T-helper 2 cell treated with Interferon-gamma antibody and Interleukin-4, amounts not matched to agents 5 μg/mL and 100 μg/mL, for 36 hours (primary cell): ENCODE results near the gene CHRM5.

ENCODE experiments used
- DNase-seq: peaks from one replicate; pipeline ENCODE4 v3.0.0; 2021; ENCODE audit warnings: low spot score
- H3K27ac Mint-ChIP-seq: one replicate; pipeline ENCODE4 v1.8.0; 2021; ENCODE audit warnings: mild to moderate bottlenecking, mixed read lengths
- H3K27me3 Mint-ChIP-seq: one replicate; pipeline ENCODE4 v1.8.0; 2021; ENCODE audit warnings: low read depth, mixed read lengths
- H3K36me3 Mint-ChIP-seq: one replicate; pipeline ENCODE4 v1.8.0; 2021; ENCODE audit warnings: low read depth, mixed read lengths
- H3K4me1 Mint-ChIP-seq: one replicate; pipeline ENCODE4 v1.8.0; 2021; ENCODE audit warnings: low read depth, mixed read lengths
- H3K4me3 Mint-ChIP-seq: one replicate; pipeline ENCODE4 v1.8.0; 2022; ENCODE audit warnings: mild to moderate bottlenecking, moderate library complexity, mixed read lengths
- H3K9me3 Mint-ChIP-seq: one replicate; pipeline ENCODE4 v1.8.0; 2021; ENCODE audit warnings: mixed read lengths

Gene CHRM5, protein sequence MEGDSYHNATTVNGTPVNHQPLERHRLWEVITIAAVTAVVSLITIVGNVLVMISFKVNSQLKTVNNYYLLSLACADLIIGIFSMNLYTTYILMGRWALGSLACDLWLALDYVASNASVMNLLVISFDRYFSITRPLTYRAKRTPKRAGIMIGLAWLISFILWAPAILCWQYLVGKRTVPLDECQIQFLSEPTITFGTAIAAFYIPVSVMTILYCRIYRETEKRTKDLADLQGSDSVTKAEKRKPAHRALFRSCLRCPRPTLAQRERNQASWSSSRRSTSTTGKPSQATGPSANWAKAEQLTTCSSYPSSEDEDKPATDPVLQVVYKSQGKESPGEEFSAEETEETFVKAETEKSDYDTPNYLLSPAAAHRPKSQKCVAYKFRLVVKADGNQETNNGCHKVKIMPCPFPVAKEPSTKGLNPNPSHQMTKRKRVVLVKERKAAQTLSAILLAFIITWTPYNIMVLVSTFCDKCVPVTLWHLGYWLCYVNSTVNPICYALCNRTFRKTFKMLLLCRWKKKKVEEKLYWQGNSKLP

DNA sequence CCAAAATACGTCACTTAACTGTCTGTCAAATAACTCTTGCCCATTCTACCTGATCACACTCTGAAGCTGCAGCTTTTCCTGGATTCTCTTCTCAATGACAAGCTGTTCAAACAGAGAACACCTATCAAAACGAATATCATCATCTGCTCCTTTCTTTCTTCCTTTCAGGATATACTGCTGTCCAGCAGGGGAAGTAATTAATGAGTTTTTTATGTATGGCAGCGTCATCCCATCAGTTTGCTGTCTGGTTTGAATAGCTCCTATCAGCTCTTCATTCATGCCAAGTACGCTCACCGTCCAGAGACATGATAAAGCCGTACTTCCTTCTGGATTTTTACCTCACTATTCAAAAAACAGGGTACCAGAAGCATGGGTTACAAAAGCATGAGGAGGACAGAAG lies at the start of gene CHRM5:
Gene CHRM5, plus strand, starts transcription at position 274 of the 400 bp plus-strand sequence. CDS start 94,221 bp downstream, outside the sequence.
- Mint-ChIP-seq H3K27ac (no peak within 1 kb of the TSS), H3K4me1 (no peaks in the 10 kb centered on the region), H3K4me3 (no peak within 1 kb of the TSS)

DNA sequence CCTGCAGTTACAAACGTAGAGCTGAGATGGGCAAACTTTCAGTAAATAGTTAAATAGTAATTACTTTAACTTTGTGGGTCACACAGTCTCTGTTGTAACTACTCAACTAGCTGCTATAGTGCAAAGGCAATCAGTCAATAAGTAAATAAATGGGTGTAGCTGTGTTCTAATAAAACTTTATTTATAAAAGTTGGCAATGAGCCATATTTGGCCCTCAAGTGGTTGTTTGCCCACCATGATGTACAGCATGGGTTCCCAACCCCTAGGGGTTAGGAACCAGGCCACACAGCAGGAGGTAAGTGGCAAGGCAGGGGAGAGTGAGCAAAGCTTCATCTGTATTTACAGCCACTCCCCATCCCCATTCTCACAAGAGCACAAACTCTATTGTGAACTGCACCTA lies 44.9 kb upstream of the CHRM5 start:
- no peak overlapping the region for H3K27ac Mint-ChIP-seq
- no peaks in the 10 kb centered on the region for H3K9me3 Mint-ChIP-seq
- H3K36me3 Mint-ChIP-seq, result no peaks in the 10 kb centered on the region
- no peak overlapping the region for H3K4me3 Mint-ChIP-seq
- no peak for DNase-seq
- H3K27me3 Mint-ChIP-seq, result no peaks in the 10 kb centered on the region
- no peaks in the 10 kb centered on the region for H3K4me1 Mint-ChIP-seq

More for the DNA sequence above, at the start of gene CHRM5:
- no peak for DNase-seq
- Mint-ChIP-seq H3K36me3 (no peaks in the 10 kb centered on the region), H3K9me3 (no peaks in the 10 kb centered on the region), H3K27me3 (peaks cover 4% of the 10 kb centered on the region)

DNA sequence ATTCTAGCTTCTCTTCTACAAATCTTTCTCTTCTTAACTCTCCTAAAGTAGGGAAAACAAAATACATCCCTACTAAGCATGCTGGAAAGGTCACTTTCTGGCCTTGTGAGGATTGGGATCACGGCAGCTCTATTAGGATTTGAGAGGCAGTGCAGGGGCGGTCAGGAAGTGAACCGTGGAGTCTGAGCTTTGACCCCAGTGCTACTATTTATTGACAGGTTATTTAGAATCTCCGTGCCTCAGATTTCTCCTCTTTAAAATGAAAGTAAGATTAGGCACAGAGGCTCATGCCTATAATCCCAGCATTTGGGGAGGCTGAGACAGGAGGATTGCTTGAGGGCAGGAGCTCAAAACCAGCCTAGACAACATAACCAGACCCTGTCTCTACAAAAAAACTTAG lies 42.0 kb upstream of the CHRM5 start:
- Mint-ChIP-seq H3K36me3 (no peaks in the 10 kb centered on the region), H3K9me3 (no peaks in the 10 kb centered on the region), H3K27ac (no peak overlapping the region), H3K27me3 (no peaks in the 10 kb centered on the region), H3K4me3 (no peak overlapping the region), H3K4me1 (no peaks in the 10 kb centered on the region)
- DNase-seq, result no peak

DNA sequence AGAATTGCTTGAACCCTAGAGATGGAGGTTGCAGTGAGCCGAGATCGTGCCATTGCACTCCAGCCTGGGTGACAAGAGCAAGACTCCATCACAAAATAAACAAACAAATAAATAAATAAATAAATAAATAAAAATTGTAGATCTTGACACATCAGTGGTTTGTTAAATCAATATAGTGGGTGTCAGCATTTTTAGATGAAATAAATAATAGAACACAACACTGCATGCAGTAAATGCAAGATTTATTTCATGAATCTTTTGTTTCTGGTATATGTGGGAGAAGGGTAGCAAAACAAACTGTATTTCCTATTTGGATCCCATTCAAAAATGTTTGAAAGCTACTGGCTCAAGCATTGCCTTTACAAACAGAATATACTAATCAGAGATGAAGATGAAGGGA lies 35.6 kb upstream of the CHRM5 start:
- Mint-ChIP-seq H3K27ac (no peak overlapping the region), H3K27me3 (no peaks in the 10 kb centered on the region), H3K36me3 (no peaks in the 10 kb centered on the region), H3K9me3 (no peaks in the 10 kb centered on the region), H3K4me3 (no peak overlapping the region), H3K4me1 (no peaks in the 10 kb centered on the region)
- no peak for DNase-seq

DNA sequence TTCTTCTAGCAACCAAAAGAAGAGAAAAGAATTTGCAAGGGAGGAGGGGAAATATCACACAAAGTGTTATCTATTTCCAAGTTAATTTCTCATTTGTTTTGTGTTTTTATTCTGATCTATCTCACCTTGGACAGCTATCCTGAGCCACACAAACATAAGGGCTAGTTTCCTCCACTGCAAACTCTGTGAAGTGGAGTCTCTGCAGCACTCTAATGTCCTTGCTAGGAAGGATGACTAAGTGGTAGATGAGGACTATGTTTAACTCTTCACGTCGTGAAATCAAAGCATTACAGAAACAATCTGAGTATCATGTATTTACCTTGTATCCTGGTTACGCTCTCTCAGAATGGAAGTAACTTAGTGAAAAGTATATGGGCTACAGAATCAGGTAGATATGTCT lies 33.9 kb upstream of the CHRM5 start:
- no peak overlapping the region for H3K4me3 Mint-ChIP-seq
- H3K36me3 Mint-ChIP-seq, result no peaks in the 10 kb centered on the region

DNA sequence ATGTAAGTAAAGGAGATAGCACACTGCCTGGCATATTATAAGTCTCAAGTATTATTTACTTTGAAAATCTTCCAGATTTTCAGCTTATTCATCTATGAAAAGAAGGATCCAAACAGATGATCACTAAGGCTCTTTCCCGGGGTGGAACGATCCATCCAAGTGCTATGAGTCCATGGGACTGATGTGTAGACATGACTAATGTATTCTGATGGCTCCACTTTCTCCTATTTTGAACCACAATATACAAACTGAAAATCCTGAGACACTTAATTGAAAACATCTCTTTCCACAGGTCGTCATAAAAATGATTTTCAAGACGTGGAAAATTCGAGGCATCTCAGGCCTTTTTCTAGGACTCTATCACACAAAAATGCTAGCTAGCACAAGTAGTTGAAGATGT lies 33.4 kb upstream of the CHRM5 start:
- no peaks in the 10 kb centered on the region for H3K9me3 Mint-ChIP-seq
- H3K27ac Mint-ChIP-seq, result no peak overlapping the region
- H3K4me3 Mint-ChIP-seq, result no peak overlapping the region
- no peak for DNase-seq
- no peaks in the 10 kb centered on the region for H3K4me1 Mint-ChIP-seq
- H3K27me3 Mint-ChIP-seq, result no peaks in the 10 kb centered on the region
- H3K36me3 Mint-ChIP-seq, result no peaks in the 10 kb centered on the region

More for the DNA sequence above, 33.9 kb upstream of the CHRM5 start:
- no peak for DNase-seq
- no peaks in the 10 kb centered on the region for H3K27me3 Mint-ChIP-seq
- H3K4me1 Mint-ChIP-seq, result no peaks in the 10 kb centered on the region
- H3K9me3 Mint-ChIP-seq, result no peaks in the 10 kb centered on the region
- H3K27ac Mint-ChIP-seq, result no peak overlapping the region

DNA sequence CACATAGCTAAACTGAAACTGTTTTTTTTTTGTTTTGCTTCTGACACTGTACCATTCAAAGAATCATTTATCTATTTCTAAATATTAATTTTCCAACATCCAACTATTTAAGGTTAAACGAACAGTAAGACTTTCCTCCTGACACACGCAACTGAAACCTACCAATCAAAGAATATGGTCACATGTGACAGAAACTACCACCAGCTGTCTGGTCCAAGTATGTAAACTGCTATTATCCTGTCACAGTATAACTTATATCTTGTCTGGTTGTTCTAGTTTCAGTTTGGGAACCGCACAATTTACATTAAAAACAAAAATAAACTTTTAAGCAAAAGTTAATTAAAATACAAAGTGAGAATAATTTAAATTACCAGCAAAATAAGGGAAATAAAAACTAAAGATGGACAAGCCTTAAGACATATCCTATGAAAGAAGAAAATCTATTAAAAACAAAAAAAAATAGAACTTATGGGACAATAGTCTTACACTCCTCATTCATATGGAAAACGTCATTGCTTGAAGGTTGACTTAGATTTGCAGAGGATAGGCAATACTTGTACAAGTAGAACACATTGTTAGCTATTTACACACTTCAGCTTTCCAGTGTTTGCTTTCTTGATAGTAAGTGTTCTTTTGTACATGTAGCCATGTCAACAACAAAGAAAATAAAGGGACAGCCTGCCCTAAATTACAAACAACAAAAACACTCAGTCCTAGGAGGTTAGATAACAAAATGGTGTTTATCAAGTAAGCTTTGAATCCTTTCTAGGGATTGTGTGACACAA lies 26.8 kb upstream of the CHRM5 start:
- Mint-ChIP-seq H3K36me3 (no peaks in the 10 kb centered on the region), H3K27me3 (no peaks in the 10 kb centered on the region), H3K27ac (no peak overlapping the region), H3K4me3 (no peak overlapping the region), H3K4me1 (no peaks in the 10 kb centered on the region), H3K9me3 (no peaks in the 10 kb centered on the region)
- no peak for DNase-seq

DNA sequence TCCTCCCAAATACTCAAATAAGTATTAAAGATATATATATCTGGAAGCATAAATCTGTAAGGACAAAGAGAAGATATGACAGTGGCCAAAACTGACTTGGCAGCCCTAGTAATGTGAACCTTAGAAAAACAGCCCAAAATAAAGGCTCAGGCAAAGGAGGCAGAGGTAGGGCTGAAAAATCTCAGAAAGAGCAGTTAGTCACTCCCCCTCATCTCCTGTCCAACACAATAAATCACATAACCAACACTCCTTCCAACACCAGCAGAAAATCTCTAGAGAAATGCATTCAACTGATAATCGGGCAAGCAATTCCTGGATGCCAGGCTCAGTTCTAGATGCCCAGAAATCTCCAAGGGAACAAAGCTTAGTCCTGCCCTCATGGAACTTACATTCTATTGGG lies 22.1 kb upstream of the CHRM5 start:
- Mint-ChIP-seq H3K27ac (no peak overlapping the region), H3K9me3 (no peaks in the 10 kb centered on the region), H3K4me1 (no peaks in the 10 kb centered on the region), H3K36me3 (no peaks in the 10 kb centered on the region), H3K27me3 (no peaks in the 10 kb centered on the region), H3K4me3 (no peak overlapping the region)
- DNase-seq, result no peak

DNA sequence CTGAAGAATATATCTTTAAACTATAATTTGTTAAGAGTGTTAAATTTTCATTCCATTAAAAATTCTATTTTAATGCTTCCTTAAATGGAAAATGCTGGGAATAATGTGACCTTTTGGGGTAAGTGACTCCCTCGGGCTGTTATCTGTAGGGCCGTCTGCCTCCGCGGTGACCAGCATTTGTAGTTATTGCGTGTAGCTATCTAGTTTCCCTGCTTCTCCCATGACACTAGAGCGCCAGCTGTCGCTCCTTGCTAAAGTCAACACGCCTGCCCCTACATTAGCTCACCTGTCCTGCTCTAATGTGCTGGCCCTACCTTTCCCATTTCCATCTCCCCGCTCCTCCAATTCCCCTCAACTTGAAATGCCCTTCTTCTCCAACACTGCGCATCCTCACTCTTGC lies 12.4 kb upstream of the CHRM5 start:
- Mint-ChIP-seq H3K27ac (no peak overlapping the region), H3K4me1 (no peaks in the 10 kb centered on the region), H3K27me3 (no peaks in the 10 kb centered on the region), H3K9me3 (no peaks in the 10 kb centered on the region), H3K4me3 (no peak overlapping the region), H3K36me3 (no peaks in the 10 kb centered on the region)
- DNase-seq, result no peak

DNA sequence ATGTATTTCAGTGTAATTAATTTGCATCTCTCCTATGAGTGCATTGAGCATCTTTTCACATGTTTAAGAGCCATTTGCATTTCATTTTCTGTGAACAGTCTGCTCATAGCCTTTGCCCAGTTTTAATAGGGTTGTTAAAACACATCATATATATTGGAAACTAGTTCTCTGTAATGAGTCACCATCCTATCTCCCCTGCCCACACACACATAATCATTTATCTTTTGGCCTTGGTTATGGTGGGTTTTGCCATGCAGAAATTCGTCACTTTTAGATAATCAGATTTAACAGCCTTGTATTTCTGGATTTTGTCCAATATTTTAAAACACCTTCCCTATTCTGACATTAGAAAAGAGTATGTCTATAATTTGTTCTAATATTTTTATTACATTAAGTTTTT lies 11.9 kb upstream of the CHRM5 start:
- DNase-seq, result no peak
- Mint-ChIP-seq H3K4me3 (no peak overlapping the region), H3K36me3 (no peaks in the 10 kb centered on the region), H3K9me3 (no peaks in the 10 kb centered on the region), H3K27ac (no peak overlapping the region), H3K27me3 (no peaks in the 10 kb centered on the region), H3K4me1 (no peaks in the 10 kb centered on the region)

DNA sequence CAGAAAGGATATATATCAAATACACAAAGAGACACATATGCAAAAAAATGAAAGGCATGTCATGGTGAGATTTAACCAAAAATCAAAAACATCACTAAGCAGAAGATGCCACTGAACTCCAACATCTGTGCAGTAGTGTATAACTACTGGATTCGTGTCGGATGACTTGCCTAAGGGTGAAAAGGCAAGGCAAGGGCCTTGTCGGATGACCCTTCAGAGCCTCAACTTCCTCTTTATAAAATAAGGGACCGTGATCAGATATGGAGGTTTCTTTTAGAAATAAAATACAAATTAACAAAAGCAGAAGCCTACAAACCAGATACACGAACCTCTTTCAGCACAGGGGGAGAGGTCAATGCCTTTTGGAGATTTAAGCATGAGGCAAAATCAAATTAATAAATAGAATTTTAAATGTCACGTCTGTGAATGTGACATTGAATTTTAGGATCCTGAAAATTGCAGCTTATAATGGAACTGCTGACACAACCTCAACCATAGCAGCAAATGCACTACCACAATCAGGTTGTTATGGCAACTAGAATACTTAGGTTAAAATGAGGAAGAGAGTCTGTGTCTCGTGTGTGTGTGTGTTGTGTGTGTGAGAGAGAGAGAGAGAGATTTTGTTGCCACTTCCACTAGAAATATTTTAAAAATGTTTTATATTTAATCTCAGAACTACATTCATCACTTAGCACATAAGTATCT lies 8.3 kb upstream of the CHRM5 start:
- Mint-ChIP-seq H3K4me1 (no peaks in the 10 kb centered on the region), H3K27ac (no peak overlapping the region), H3K4me3 (no peak overlapping the region), H3K9me3 (no peaks in the 10 kb centered on the region), H3K27me3 (no peaks in the 10 kb centered on the region), H3K36me3 (no peaks in the 10 kb centered on the region)
- DNase-seq, result no peak

DNA sequence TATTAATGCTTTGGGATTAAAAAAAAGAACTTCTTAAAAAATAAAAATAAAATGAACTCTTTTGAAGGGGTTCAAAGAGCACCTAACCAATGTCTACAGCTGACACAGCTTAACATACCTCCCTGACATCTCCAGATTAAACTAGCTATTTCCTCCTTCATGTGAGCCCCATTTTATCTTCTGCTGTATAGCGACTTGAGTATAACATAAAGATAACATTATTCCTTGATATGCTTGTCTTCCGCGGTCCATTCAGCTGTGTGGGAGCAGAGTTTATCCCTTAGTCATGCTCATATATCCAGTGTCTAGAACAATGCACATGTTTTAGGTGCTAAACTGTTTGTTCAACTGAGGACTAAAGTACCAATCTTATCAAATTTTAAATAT lies 7.8 kb upstream of the CHRM5 start:
- H3K4me1 Mint-ChIP-seq, result no peaks in the 10 kb centered on the region
- no peak overlapping the region for H3K27ac Mint-ChIP-seq
- H3K9me3 Mint-ChIP-seq, result no peaks in the 10 kb centered on the region
- H3K36me3 Mint-ChIP-seq, result no peaks in the 10 kb centered on the region
- H3K4me3 Mint-ChIP-seq, result no peak overlapping the region
- DNase-seq, result no peak
- H3K27me3 Mint-ChIP-seq, result no peaks in the 10 kb centered on the region

DNA sequence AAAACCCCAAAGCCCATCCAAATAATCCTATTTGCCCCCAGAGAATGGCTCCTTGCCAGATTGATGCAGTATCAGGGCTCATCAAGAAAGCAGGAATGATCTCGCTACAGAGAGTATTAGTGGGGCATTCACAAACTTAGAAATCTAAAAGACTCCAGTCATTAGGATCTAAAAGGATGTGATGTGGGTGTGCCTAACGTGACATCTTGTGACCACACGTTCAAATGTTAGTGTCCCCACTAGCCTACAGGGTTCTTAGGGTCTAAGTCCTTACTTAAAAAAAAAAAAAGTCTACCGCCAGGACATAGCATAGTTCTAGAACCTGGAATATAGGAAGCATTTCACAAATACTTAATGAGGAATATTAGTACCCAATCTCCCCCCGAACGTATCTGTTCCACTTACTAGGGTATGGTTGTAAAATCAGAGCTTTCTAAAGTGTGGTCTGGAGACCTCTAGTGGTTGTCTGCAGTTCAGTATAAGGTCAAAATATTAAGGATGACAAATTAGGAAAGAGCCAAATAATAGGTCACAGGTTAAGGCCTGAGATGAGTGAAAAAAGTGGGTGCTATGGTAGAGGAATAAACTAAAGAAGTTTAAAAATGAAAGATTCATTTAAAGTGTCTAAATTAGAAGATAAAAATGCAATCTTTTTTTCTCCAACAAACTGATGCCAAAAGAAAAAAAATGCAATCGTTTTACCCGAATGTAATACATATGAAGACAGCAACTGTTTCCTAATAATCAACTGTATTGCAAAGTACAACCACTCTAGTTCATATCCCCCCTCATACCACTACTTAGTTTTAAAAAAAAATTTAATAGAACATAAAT lies 4.2 kb upstream of the CHRM5 start:
- Mint-ChIP-seq H3K4me1 (no peaks in the 10 kb centered on the region), H3K27ac (no peak overlapping the region), H3K36me3 (no peaks in the 10 kb centered on the region), H3K4me3 (no peak overlapping the region), H3K27me3 (peaks cover 2% of the 10 kb centered on the region), H3K9me3 (no peaks in the 10 kb centered on the region)
- DNase-seq, result no peak
